Erythroblast (primary cell): ENCODE data around the gene SACM1L.

Source experiments
- DNase-seq, 2 experiments: peaks; one replicate each; lab custom pipeline; 2025; lab: John Stamatoyannopoulos, UW
- GATA1 ChIP-seq: IDR thresholded peaks from 2 replicates; pipeline ENCODE4 v1.6.1; 2011; ENCODE audit warnings: low read depth, mild to moderate bottlenecking, control low read depth, low read length, moderate library complexity
- POLR2A ChIP-seq: IDR thresholded peaks from 2 replicates; pipeline ENCODE4 v1.6.1; 2011; ENCODE audit warnings: mild to moderate bottlenecking, low read length

SACM1L gene

DNA sequence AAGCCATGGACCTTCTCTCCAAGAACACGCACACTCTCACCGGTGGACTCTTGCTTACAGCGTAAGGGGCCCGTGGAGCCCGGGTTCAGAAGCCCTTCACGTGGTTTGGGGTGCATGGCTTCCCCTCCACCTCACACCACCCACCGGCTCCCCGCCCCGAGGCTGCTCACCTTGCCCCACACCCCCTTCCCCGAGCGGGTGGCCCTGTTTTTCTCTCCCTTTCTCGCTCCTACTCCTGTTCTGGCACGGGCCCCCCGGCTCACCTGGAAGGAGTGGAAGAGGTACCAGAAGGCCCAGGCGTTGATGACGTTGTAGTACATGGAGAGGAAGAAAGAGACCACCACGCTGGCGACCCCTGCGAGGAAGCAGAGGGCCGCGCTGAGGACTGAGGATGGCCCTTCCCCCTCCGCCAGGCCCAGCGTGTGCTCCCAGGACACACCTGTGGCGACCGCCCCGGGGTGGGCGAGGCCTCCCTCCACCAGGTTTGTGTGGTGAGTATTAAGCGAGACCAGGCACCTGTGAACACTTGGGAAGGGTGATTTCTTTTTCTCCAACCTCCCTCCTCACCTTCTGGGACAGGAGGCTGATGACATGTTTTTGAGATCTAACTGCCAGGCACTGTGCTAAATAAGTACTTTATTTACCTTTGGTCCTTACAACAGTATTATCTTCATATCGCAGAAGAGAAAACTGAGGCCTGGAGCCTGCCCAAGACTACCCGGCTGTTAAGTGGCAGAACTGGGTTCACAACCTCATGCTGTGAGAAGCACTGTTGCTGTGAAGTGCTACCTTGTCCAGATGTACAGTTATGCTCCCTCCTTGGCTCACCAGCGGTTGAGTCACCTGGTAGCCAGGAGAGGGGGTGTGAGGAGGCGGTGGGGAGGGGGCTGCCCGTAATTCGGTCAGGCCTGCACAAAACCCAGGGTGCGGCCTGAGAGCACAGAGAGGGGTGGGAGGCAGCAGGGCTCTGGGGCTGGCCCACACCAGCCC lies 90.8 kb downstream of the SACM1L start:
- no peak for DNase-seq
- TF ChIP-seq GATA1 = no peak
- TF ChIP-seq POLR2A = no peak

DNA sequence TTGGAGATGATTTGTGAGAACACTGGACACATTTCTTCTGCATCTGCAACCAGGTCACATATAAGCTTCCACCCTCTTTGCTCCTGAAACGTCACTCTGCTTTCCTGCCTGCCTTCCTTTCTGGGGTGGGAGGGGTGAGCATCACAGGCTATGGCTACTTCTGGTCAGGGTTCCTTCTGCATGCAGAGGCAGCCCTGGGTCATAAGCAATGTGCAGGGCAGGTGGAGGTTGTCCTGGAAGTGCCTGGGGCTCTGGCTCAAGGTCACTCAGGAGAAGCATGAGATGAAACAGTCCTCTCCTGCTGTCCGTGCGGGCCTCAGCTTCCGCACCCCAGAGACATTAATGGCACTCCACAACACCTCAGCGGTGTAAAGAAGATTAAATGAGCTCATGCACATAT lies 92.1 kb downstream of the SACM1L start:
- TF ChIP-seq POLR2A (no peak), GATA1 (no peak)
- DNase-seq = no peak

GRCh38 chr3:45781841-45782240 lies 92.6 kb downstream of the SACM1L start:
- DNase-seq = no peak
- TF ChIP-seq POLR2A = no peak
- TF ChIP-seq GATA1 = no peak

- TF ChIP-seq GATA1 = no peak
- TF ChIP-seq POLR2A = no peak
- no peak for DNase-seq
These were observed 93.2 kb downstream of the SACM1L start for GRCh38 chr3:45782381-45782780.

DNA sequence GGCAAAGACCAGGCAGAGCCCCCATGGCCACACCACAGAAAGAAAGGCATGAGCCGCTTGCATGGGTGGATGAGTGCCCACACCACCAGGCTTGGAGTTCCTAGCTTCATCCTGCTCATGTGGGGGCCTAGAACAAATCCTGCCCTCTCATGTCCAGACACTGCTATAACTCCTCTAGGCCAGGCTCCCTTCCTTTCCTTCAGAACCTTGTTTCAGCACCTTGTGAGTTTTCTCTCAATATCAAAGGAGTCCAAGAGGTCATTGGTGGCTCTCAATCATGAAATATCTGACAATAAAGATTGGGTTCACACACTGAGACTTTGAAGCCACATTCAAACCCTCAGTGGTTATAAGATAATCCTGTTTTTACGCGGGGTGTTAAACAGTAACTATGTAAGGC lies 94.5 kb downstream of the SACM1L start:
- DNase-seq = no peak
- TF ChIP-seq POLR2A = no peak
- no peak for TF ChIP-seq GATA1

GRCh38 chr3:45785605-45786150 lies 96.5 kb downstream of the SACM1L start:
- TF ChIP-seq GATA1 (no peak), POLR2A (no peak)
- DNase-seq = no peak

DNA sequence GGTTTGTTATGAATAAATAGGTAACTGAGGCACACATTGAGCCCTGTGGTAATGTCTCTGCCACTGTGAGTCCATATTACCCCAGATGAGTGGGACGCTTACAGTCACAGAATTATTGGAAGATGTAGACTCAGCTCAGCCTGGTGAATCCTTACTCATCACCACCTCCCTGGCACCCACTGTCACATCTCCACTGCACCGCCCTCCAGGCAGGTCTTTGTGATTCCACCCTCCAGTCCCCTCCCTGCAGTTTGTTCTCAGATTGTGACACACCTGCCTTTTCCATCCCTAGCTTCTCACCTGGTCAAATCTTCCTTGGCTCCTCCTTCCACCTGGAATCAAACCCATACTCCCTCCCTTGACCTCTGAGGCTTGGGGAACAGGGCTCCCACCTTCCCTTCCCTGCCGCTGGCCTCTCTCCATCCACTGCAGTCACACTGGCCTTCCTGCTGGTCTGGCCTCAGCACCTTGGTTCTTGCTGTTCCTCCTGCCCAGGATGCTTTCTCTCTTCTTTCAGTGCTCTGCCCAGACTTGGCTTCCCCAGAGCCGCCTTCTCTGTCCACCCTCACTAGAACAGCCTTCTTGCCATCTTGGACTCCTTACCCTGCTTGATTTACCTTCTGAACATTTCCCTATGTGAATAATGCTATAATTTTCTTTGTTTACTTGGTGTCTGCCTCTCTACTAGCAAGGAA lies 97.8 kb downstream of the SACM1L start:
- no peak for TF ChIP-seq POLR2A
- no peak for TF ChIP-seq GATA1
- no peak for DNase-seq

- DNase-seq = no peak
- TF ChIP-seq POLR2A = no peak
- no peak for TF ChIP-seq GATA1
These were observed 98.4 kb downstream of the SACM1L start for GRCh38 chr3:45787551-45787950.

DNA sequence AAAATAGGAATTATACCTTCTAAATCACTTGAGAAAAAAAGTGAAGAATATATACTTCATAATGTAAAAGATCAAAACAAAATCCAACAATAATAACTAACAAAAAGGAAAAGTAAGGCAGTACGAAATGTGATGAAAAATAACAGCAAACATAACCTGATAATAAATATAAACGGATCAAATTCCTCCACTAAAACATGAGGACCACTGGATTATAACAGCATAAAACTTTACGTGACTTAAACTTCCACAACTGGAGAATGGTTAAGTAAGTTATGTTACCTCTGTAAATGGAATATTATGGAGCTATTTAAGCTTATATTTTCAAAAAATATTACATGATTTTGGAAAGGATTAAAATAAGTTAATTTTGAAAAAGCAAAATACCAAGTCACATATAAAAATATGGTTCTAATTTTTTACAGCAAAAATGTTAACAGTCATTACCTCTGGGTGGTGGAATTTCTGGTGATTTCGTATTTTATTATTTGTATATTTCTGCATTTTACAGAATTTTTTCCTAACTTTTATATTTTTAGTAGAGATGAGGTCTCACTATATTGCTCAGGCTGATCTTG lies 100.1 kb downstream of the SACM1L start:
- no peak for DNase-seq
- no peak for TF ChIP-seq GATA1
- no peak for TF ChIP-seq POLR2A

DNA sequence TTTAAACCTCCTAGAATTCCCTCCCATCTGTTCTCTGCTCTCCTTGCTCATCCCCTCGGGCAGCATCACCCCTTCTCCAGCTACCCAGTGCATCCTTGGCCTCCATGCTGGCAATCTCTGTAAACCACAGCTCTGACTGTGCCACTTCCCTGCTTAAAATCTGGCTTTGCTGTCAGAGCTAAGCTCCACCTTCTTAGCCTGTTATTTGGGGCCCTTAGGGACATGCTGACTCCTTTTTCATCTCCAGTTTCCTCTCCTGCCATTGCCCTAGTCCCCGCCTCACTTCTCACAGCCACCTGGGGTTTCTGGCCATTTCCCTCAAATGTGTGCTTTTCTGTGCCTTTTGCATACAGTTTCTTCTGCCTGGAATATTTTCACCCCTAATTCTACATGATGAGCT lies 101.4 kb downstream of the SACM1L start:
- TF ChIP-seq GATA1 = no peak
- no peak for TF ChIP-seq POLR2A
- DNase-seq = no peak

DNA sequence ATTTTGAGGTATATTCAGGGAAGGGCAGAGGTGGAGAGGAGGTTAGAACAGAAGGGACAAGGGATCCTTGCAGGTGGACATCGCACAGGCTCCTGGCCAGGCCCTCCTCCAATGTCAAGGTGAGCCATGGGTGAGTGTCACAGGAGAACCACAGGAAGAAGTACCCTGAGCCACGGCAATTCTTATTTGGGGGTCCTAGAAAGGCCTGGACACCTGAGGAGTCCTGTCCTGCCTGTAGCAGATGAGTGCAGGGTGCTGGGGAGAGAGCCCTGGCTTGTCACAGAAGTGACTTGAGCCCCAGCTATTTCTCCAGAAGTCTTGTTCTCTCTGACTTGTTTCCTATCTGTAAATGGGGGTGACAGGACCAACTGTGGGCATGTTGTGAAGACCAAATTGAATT lies 102.8 kb downstream of the SACM1L start:
- DNase-seq = no peak
- no peak for TF ChIP-seq GATA1
- TF ChIP-seq POLR2A = no peak

GRCh38 chr3:45792516-45793172 lies 103.4 kb downstream of the SACM1L start:
- DNase-seq = no peak
- TF ChIP-seq GATA1 (no peak), POLR2A (no peak)
